COLO668 (cell line): Measurements from ENCODE around the gene MDM4.

ENCODE experiments used
- DNase-seq: peaks from one replicate; lab custom pipeline; 2025; ENCODE audit not compliant: unreplicated experiment; lab: John Stamatoyannopoulos, UW

The MDM4 gene

GRCh38 chr1:204602871-204603542, 86.8 kb downstream of the MDM4 start:
- DNase-seq, result no peak

- no peak for DNase-seq
Observed at GRCh38 chr1:204605791-204606190, 89.6 kb downstream of the MDM4 start.
